GM23338 (cell line): ENCODE results near the gene OIT3. TPM values are rescaled to one million over a fixed set of nuclear protein-coding genes. Genes with fewer than 3 reads are reported as not detected.

Experiments
- ATAC-seq: fragments of 200-7000 bp; cut with Tn5 transposase; 3 replicates; pipeline ENCODE4 v1.9.1; 2020
- DNase-seq: peaks from one replicate; pipeline ENCODE4 v3.0.0-alpha.2; 2015; ENCODE audit warnings: low spot score
- H2AFZ ChIP-seq: fragments of 200-600 bp; sonication (generic); 2 replicates; pipeline ENCODE4 v1.8.0; 2016; ENCODE audit warnings: antibody characterized with exemption, mild to moderate bottlenecking, moderate library complexity
- H3F3A ChIP-seq: fragments of 200-600 bp; sonication (generic); replicated peaks from 2 replicates; pipeline ENCODE4 v1.8.0; 2017; ENCODE audit warnings: antibody characterized with exemption, mixed run types, low read depth
- H3K27ac ChIP-seq: fragments of 200-600 bp; sonication (generic); 2 replicates; pipeline ENCODE4 v1.6.1; 2016; ENCODE audit warnings: low read depth
- H3K27me3 ChIP-seq: fragments of 200-600 bp; sonication (generic); 2 replicates; pipeline ENCODE4 v1.8.0; 2016; ENCODE audit warnings: mild to moderate bottlenecking, mixed run types, moderate library complexity; ENCODE audit not compliant: insufficient read depth
- H3K36me3 ChIP-seq: fragments of 200-600 bp; sonication (generic); 2 replicates; pipeline ENCODE4 v1.8.0; 2016; ENCODE audit warnings: mild to moderate bottlenecking; ENCODE audit not compliant: insufficient read depth
- H3K4me1 ChIP-seq: fragments of 200-600 bp; sonication (generic); 2 replicates; pipeline ENCODE4 v1.8.0; 2016; ENCODE audit warnings: mild to moderate bottlenecking, moderate library complexity; ENCODE audit not compliant: insufficient read depth
- H3K4me2 ChIP-seq: fragments of 200-600 bp; sonication (generic); 2 replicates; pipeline ENCODE4 v1.7.1; 2017; ENCODE audit warnings: mixed run types
- H3K4me3 ChIP-seq: fragments of 200-600 bp; sonication (generic); 2 replicates; pipeline ENCODE4 v1.6.1; 2016; ENCODE audit warnings: mixed run types
- H3K79me2 ChIP-seq: fragments of 200-600 bp; sonication (generic); replicated peaks from 2 replicates; pipeline ENCODE4 v1.8.0; 2017; ENCODE audit warnings: mild to moderate bottlenecking; ENCODE audit not compliant: insufficient read depth
- H3K9me2 ChIP-seq: fragments of 200-600 bp; sonication (generic); 2 replicates; pipeline ENCODE4 v1.8.0; 2017; ENCODE audit not compliant: insufficient read depth
- H4K20me1 ChIP-seq: fragments of 200-600 bp; sonication (generic); replicated peaks from 2 replicates; pipeline ENCODE4 v1.8.0; 2017; ENCODE audit warnings: mild to moderate bottlenecking; ENCODE audit not compliant: insufficient read depth
- H3K27ac Mint-ChIP-seq: 2 replicates; pipeline ENCODE4 v1.8.0; 2020; ENCODE audit warnings: inconsistent platforms, mild to moderate bottlenecking, moderate library complexity, mixed read lengths
- H3K27me3 Mint-ChIP-seq: 3 replicates; pipeline ENCODE4 v1.8.0; 2022; ENCODE audit warnings: low read depth, mild to moderate bottlenecking, moderate library complexity, mixed read lengths, inconsistent platforms; ENCODE audit not compliant: insufficient read depth, poor library complexity
- H3K36me3 Mint-ChIP-seq: 3 replicates; pipeline ENCODE4 v1.8.0; 2021; ENCODE audit warnings: low read depth, mild to moderate bottlenecking, inconsistent platforms, moderate library complexity, mixed read lengths
- H3K4me1 Mint-ChIP-seq: 3 replicates; pipeline ENCODE4 v1.8.0; 2020; ENCODE audit warnings: mild to moderate bottlenecking, inconsistent platforms, mixed read lengths
- H3K4me3 Mint-ChIP-seq: 3 replicates; pipeline ENCODE4 v1.8.0; 2021; ENCODE audit warnings: moderate library complexity, mild to moderate bottlenecking, inconsistent platforms, mixed read lengths
- H3K9me3 Mint-ChIP-seq: 3 replicates; pipeline ENCODE4 v1.8.0; 2020; ENCODE audit warnings: moderate library complexity, mild to moderate bottlenecking, inconsistent platforms, mixed read lengths
- JUNB ChIP-seq: IDR thresholded peaks from one replicate; pipeline ENCODE4 v1.6.1; 2016; ENCODE audit warnings: antibody characterized with exemption; ENCODE audit not compliant: unreplicated experiment
- NANOG ChIP-seq: IDR thresholded peaks from 2 replicates; pipeline ENCODE4 v1.6.1; 2016; ENCODE audit warnings: antibody characterized with exemption, borderline replicate concordance
- ZNF114 ChIP-seq: fragments of 250-450 bp; sonication (Bioruptor Pico); IDR thresholded peaks from 2 replicates; pipeline ENCODE4 v1.5.0; 2020; ENCODE audit warnings: mild to moderate bottlenecking, moderate library complexity
- ZNF331 ChIP-seq: fragments of 250-450 bp; sonication (Bioruptor Pico); IDR thresholded peaks from 2 replicates; pipeline ENCODE4 v1.5.0; 2020; ENCODE audit warnings: low read depth, mild to moderate bottlenecking, moderate library complexity
- polyA plus RNA-seq: library from polyadenylated mRNA; unstranded; fragments of >200 nt; fragmentation: Nextera tagmentation; extraction: Ambion mirVana; gene quantifications from 2 replicates; pipeline ENCODE4 v1.2.1, GENCODE V29; 2016
- total RNA-seq: library from RNA; depleted of rRNA; stranded (reverse); fragments of >200 nt; shearing (Covaris generic); gene quantifications from 2 replicates; pipeline ENCODE4 v1.2.3, GENCODE V29; 2014
- TF ChIP-seq, protein P1 (sequence below): fragments of 250-450 bp; sonication (Bioruptor Pico); IDR thresholded peaks from 2 replicates; pipeline ENCODE4 v1.5.0; 2020; ENCODE audit warnings: mild to moderate bottlenecking, moderate library complexity
- TF ChIP-seq, protein P2 (sequence below): IDR thresholded peaks from 2 replicates; pipeline ENCODE4 v1.6.1; 2016; ENCODE audit warnings: antibody characterized with exemption
- TF ChIP-seq, protein P3 (sequence below), 2 experiments: fragments of 200-600 bp in 1 of 2; sonication (generic) in 1 of 2; conservative IDR thresholded peaks; 2 replicates each; pipeline versions ENCODE4 v1.5.1 to v1.6.1; 2016 to 2017; ENCODE audit warnings: antibody characterized with exemption in 2 of 2, low read depth in 2 of 2, mild to moderate bottlenecking in 2 of 2, moderate library complexity in 1 of 2

OIT3 gene
- total and polyA plus RNA-seq, 2 experiments from 2014 or later, result not detected

DNA sequence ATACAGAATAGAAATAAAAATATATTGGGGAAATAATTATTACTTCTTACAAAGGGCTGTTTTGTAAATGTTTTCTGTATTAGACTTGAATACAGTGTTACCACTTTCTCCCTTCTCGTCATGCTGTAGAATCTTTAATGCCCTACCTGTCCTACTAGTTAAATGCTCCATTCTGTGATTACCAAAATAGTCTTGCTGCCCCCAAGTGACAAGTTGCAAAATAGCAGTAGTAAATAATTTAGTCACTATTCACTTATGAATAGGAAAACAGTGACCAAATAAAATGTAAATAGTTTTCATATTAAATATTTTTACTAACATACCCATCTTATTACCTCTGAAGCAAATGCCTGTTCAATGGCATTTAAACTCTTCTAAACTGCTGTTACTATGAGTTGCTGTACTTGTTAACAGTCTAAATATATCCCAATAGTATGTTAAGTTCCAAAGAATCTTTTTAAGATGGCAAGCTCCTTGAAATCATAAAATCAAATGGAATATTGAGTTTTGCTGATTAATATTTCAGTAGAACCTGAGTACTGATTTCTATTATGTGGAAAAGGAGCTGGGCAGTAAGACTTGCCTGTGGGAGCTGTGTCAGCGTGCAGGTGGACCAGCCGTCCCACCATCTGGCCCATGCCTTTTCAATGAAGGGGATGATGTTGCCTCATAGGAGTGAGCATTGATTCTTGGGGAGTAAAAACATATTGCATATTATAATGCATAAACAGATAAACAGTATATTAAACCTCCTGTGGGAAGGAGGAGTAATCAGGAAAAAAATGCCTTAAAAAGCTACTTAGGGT, 18.1 kb upstream of the OIT3 start:
- peaks cover 7% of the 10 kb centered on the region; the same call in 2 of the 3 replicates for H3K9me3 Mint-ChIP-seq
- peaks cover 40% of the 10 kb centered on the region for H3K36me3 Mint-ChIP-seq
- peak; percentile 70 for DNase-seq

DNA sequence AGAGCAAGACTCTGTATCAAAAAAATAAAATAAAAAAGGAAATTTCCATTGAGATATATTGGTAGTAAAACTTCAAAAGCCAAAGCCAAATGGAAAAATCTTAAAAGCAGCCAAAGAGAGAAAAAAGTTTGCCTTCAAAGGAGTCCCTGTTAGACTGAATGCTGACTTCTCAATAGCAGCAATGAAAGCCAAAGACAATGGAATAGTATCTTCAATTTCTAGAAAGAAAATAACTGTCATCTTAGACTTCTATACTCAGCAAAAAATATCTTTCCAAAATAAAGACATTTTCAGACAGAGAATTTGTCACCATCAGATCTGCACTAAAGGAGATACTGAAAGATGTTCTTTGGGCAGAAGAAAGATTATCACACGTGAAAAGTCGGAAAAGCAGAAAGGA, 14.3 kb upstream of the OIT3 start:
- Mint-ChIP-seq H3K27ac (no peak overlapping the region), H3K4me3 (no peak overlapping the region), H3K4me1 (peaks cover 11% of the 10 kb centered on the region), H3K36me3 (peaks cover 64% of the 10 kb centered on the region), H3K9me3 (peaks cover 27% of the 10 kb centered on the region), H3K27me3 (peaks cover 3% of the 10 kb centered on the region)
- H3K27me3 ChIP-seq, result no peaks in the 10 kb centered on the region
- no peak overlapping the region for H3K4me2 ChIP-seq
- no peaks in the 10 kb centered on the region for H3F3A ChIP-seq
- ATAC-seq, result no peak
- H3K27ac ChIP-seq, result no peak overlapping the region
- H2AFZ ChIP-seq, result no peak overlapping the region
- no peaks in the 10 kb centered on the region for H3K4me1 ChIP-seq
- no peaks in the 10 kb centered on the region for H3K9me2 ChIP-seq
- peaks cover 23% of the 10 kb centered on the region for H3K36me3 ChIP-seq
- no peak overlapping the region for H3K4me3 ChIP-seq
- H3K79me2 ChIP-seq, result no peaks in the 10 kb centered on the region
- DNase-seq, result no peak
- H4K20me1 ChIP-seq, result no peaks in the 10 kb centered on the region
- TF ChIP-seq, protein P1, sequence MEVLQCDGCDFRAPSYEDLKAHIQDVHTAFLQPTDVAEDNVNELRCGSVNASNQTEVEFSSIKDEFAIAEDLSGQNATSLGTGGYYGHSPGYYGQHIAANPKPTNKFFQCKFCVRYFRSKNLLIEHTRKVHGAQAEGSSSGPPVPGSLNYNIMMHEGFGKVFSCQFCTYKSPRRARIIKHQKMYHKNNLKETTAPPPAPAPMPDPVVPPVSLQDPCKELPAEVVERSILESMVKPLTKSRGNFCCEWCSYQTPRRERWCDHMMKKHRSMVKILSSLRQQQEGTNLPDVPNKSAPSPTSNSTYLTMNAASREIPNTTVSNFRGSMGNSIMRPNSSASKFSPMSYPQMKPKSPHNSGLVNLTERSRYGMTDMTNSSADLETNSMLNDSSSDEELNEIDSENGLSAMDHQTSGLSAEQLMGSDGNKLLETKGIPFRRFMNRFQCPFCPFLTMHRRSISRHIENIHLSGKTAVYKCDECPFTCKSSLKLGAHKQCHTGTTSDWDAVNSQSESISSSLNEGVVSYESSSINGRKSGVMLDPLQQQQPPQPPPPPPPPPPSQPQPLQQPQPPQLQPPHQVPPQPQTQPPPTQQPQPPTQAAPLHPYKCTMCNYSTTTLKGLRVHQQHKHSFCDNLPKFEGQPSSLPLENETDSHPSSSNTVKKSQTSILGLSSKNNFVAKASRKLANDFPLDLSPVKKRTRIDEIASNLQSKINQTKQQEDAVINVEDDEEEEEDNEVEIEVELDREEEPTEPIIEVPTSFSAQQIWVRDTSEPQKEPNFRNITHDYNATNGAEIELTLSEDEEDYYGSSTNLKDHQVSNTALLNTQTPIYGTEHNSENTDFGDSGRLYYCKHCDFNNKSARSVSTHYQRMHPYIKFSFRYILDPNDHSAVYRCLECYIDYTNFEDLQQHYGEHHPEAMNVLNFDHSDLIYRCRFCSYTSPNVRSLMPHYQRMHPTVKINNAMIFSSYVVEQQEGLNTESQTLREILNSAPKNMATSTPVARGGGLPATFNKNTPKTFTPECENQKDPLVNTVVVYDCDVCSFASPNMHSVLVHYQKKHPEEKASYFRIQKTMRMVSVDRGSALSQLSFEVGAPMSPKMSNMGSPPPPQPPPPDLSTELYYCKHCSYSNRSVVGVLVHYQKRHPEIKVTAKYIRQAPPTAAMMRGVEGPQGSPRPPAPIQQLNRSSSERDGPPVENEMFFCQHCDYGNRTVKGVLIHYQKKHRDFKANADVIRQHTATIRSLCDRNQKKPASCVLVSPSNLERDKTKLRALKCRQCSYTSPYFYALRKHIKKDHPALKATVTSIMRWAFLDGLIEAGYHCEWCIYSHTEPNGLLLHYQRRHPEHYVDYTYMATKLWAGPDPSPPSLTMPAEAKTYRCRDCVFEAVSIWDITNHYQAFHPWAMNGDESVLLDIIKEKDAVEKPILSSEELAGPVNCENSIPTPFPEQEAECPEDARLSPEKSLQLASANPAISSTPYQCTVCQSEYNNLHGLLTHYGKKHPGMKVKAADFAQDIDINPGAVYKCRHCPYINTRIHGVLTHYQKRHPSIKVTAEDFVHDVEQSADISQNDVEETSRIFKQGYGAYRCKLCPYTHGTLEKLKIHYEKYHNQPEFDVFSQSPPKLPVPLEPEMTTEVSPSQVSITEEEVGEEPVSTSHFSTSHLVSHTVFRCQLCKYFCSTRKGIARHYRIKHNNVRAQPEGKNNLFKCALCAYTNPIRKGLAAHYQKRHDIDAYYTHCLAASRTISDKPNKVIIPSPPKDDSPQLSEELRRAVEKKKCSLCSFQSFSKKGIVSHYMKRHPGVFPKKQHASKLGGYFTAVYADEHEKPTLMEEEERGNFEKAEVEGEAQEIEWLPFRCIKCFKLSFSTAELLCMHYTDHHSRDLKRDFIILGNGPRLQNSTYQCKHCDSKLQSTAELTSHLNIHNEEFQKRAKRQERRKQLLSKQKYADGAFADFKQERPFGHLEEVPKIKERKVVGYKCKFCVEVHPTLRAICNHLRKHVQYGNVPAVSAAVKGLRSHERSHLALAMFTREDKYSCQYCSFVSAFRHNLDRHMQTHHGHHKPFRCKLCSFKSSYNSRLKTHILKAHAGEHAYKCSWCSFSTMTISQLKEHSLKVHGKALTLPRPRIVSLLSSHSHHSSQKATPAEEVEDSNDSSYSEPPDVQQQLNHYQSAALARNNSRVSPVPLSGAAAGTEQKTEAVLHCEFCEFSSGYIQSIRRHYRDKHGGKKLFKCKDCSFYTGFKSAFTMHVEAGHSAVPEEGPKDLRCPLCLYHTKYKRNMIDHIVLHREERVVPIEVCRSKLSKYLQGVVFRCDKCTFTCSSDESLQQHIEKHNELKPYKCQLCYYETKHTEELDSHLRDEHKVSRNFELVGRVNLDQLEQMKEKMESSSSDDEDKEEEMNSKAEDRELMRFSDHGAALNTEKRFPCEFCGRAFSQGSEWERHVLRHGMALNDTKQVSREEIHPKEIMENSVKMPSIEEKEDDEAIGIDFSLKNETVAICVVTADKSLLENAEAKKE (CRISPR knock-in tag), result no peak
- TF ChIP-seq, protein P2, sequence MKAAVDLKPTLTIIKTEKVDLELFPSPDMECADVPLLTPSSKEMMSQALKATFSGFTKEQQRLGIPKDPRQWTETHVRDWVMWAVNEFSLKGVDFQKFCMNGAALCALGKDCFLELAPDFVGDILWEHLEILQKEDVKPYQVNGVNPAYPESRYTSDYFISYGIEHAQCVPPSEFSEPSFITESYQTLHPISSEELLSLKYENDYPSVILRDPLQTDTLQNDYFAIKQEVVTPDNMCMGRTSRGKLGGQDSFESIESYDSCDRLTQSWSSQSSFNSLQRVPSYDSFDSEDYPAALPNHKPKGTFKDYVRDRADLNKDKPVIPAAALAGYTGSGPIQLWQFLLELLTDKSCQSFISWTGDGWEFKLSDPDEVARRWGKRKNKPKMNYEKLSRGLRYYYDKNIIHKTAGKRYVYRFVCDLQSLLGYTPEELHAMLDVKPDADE, result no peak
- TF ChIP-seq ZNF114 (CRISPR knock-in tag) (no peak), NANOG (no peak), JUNB (no peak), ZNF331 (CRISPR knock-in tag) (no peak)
- TF ChIP-seq, protein P3, sequence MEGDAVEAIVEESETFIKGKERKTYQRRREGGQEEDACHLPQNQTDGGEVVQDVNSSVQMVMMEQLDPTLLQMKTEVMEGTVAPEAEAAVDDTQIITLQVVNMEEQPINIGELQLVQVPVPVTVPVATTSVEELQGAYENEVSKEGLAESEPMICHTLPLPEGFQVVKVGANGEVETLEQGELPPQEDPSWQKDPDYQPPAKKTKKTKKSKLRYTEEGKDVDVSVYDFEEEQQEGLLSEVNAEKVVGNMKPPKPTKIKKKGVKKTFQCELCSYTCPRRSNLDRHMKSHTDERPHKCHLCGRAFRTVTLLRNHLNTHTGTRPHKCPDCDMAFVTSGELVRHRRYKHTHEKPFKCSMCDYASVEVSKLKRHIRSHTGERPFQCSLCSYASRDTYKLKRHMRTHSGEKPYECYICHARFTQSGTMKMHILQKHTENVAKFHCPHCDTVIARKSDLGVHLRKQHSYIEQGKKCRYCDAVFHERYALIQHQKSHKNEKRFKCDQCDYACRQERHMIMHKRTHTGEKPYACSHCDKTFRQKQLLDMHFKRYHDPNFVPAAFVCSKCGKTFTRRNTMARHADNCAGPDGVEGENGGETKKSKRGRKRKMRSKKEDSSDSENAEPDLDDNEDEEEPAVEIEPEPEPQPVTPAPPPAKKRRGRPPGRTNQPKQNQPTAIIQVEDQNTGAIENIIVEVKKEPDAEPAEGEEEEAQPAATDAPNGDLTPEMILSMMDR (conservative IDR thresholded peaks at IDR 0.05; ENCODE audit: low read depth in 2 of 2), result no peak

More for the DNA sequence above, 18.1 kb upstream of the OIT3 start:
- TF ChIP-seq ZNF331 (CRISPR knock-in tag), result no peak
- TF ChIP-seq, protein P3 (conservative IDR thresholded peaks at IDR 0.05; ENCODE audit: low read depth in 2 of 2), result peak; percentile 71
- H3K79me2 ChIP-seq, result no peaks in the 10 kb centered on the region
- Mint-ChIP-seq H3K27me3 (peaks cover 1% of the 10 kb centered on the region), H3K4me1 (no peaks in the 10 kb centered on the region), H3K4me3 (no peak overlapping the region), H3K27ac (no peak overlapping the region; the same call in 1 of the 2 replicates)
- no peaks in the 10 kb centered on the region for H3K27me3 ChIP-seq
- no peak overlapping the region for H3K4me3 ChIP-seq
- ATAC-seq, result peak; percentile 60
- H3K4me2 ChIP-seq, result no peak overlapping the region
- H4K20me1 ChIP-seq, result no peaks in the 10 kb centered on the region; the same call in 1 of the 2 replicates
- H3K4me1 ChIP-seq, result no peaks in the 10 kb centered on the region
- no peak overlapping the region for H2AFZ ChIP-seq
- H3F3A ChIP-seq, result no peaks in the 10 kb centered on the region
- H3K27ac ChIP-seq, result no peak overlapping the region
- H3K36me3 ChIP-seq, result peaks cover 19% of the 10 kb centered on the region
- H3K9me2 ChIP-seq, result no peaks in the 10 kb centered on the region
